H9 (cell line): ENCODE measurements around the gene CPNE7. TPM values are rescaled to one million over a fixed set of nuclear protein-coding genes. Genes with fewer than 3 reads are reported as not detected.

Experiments used
- DNase-seq: peaks from one replicate; pipeline ENCODE4 v3.0.0-alpha.2; 2017
- H2AFZ ChIP-seq: one replicate; pipeline ENCODE4 v1.6.1; 2013; ENCODE audit warnings: mild to moderate bottlenecking, low read length, control low read depth, moderate library complexity
- H2AK5ac ChIP-seq: 2 replicates; pipeline ENCODE4 v1.6.1; 2013; ENCODE audit warnings: low read length, control low read depth, mixed read lengths; ENCODE audit not compliant: insufficient read length
- H2BK120ac ChIP-seq: one replicate; pipeline ENCODE4 v1.6.1; 2013; ENCODE audit warnings: low read depth, mild to moderate bottlenecking, low read length, control low read depth, inconsistent platforms; ENCODE audit not compliant: poor library complexity, severe bottlenecking
- H2BK12ac ChIP-seq: 2 replicates; pipeline ENCODE4 v1.6.1; 2013; ENCODE audit warnings: low read length, control low read depth, mixed read lengths, low read depth; ENCODE audit not compliant: insufficient read length
- H2BK15ac ChIP-seq: 2 replicates; pipeline ENCODE4 v1.6.1; 2013; ENCODE audit warnings: low read depth, low read length, control low read depth
- H2BK20ac ChIP-seq: one replicate; pipeline ENCODE4 v1.6.1; 2013; ENCODE audit warnings: low read depth, mild to moderate bottlenecking, low read length, control low read depth, inconsistent platforms; ENCODE audit not compliant: poor library complexity, severe bottlenecking
- H2BK5ac ChIP-seq: 2 replicates; pipeline ENCODE4 v1.6.1; 2013; ENCODE audit warnings: low read length, control low read depth, mixed read lengths; ENCODE audit not compliant: insufficient read length
- H3K14ac ChIP-seq: 2 replicates; pipeline ENCODE4 v1.6.1; 2013; ENCODE audit warnings: low read length, control low read depth; ENCODE audit not compliant: insufficient read depth
- H3K18ac ChIP-seq: 2 replicates; pipeline ENCODE4 v1.6.1; 2013; ENCODE audit warnings: low read depth, mild to moderate bottlenecking, mixed read lengths, low read length, control low read depth; ENCODE audit not compliant: insufficient read length
- H3K23ac ChIP-seq: 2 replicates; pipeline ENCODE4 v1.6.1; 2013; ENCODE audit warnings: low read length, control low read depth, mixed read lengths, low read depth; ENCODE audit not compliant: insufficient read length
- H3K23me2 ChIP-seq: 2 replicates; pipeline ENCODE4 v1.6.1; 2013; ENCODE audit warnings: low read depth, mild to moderate bottlenecking, mixed read lengths, low read length, control low read depth; ENCODE audit not compliant: insufficient read length, poor library complexity, severe bottlenecking
- H3K27ac ChIP-seq: 2 replicates; pipeline ENCODE4 v1.5.1; 2013; ENCODE audit warnings: low read length, control low read depth, mixed read lengths, low read depth; ENCODE audit not compliant: insufficient read length
- H3K27me3 ChIP-seq: 2 replicates; pipeline ENCODE4 v1.6.1; 2013; ENCODE audit warnings: low read length, control low read depth, inconsistent platforms; ENCODE audit not compliant: insufficient read depth
- H3K4ac ChIP-seq: 2 replicates; pipeline ENCODE4 v1.6.1; 2013; ENCODE audit warnings: low read depth, mild to moderate bottlenecking, control low read depth, inconsistent platforms, low read length, moderate library complexity
- H3K4me1 ChIP-seq: 2 replicates; pipeline ENCODE4 v1.6.1; 2013; ENCODE audit warnings: low read length, control low read depth, inconsistent platforms; ENCODE audit not compliant: insufficient read depth
- H3K4me2 ChIP-seq: 2 replicates; pipeline ENCODE4 v1.6.1; 2013; ENCODE audit warnings: low read length, control low read depth, mixed read lengths; ENCODE audit not compliant: insufficient read length, insufficient read depth
- H3K56ac ChIP-seq: 2 replicates; pipeline ENCODE4 v1.6.1; 2013; ENCODE audit warnings: low read depth, mild to moderate bottlenecking, mixed read lengths, low read length, control low read depth; ENCODE audit not compliant: insufficient read length
- H3K79me1 ChIP-seq: 2 replicates; pipeline ENCODE4 v1.6.1; 2013; ENCODE audit warnings: low read depth, mild to moderate bottlenecking, moderate library complexity, low read length, control low read depth, inconsistent platforms; ENCODE audit not compliant: insufficient read depth, poor library complexity, severe bottlenecking
- H3K79me2 ChIP-seq: 2 replicates; pipeline ENCODE4 v1.6.1; 2013; ENCODE audit warnings: low read length, control low read depth, inconsistent platforms; ENCODE audit not compliant: insufficient read depth
- H3K9ac ChIP-seq: 2 replicates; pipeline ENCODE4 v1.6.1; 2013; ENCODE audit warnings: low read length, control low read depth, mixed read lengths; ENCODE audit not compliant: insufficient read length; ENCODE audit errors: extremely low read depth
- H3K9me3 ChIP-seq: one replicate; pipeline ENCODE4 v1.6.1; 2013; ENCODE audit warnings: low read depth, low read length, inconsistent platforms; ENCODE audit not compliant: control insufficient read depth
- H3T11ph ChIP-seq: one replicate; pipeline ENCODE4 v1.6.1; 2013; ENCODE audit warnings: mild to moderate bottlenecking, low read length, control low read depth, inconsistent platforms
- H4K20me1 ChIP-seq: one replicate; pipeline ENCODE4 v1.6.1; 2013; ENCODE audit not compliant: control insufficient read depth, insufficient read length, insufficient read depth
- H4K5ac ChIP-seq: 2 replicates; pipeline ENCODE4 v1.6.1; 2013; ENCODE audit warnings: low read depth, mild to moderate bottlenecking, mixed read lengths, low read length, control low read depth; ENCODE audit not compliant: insufficient read length
- H4K8ac ChIP-seq: replicated peaks from 2 replicates; pipeline ENCODE4 v1.6.1; 2013; ENCODE audit warnings: low read length, control low read depth, mixed read lengths, low read depth; ENCODE audit not compliant: insufficient read length
- H4K91ac ChIP-seq: 2 replicates; pipeline ENCODE4 v1.6.1; 2013; ENCODE audit warnings: low read depth, mild to moderate bottlenecking, moderate library complexity, mixed read lengths, low read length, control low read depth; ENCODE audit not compliant: insufficient read length
- H3K27ac Mint-ChIP-seq, 3 experiments: 2 replicates in 2 of 3; 3 replicates in 1 of 3; pipeline ENCODE4 v1.8.0; 2020 to 2021; ENCODE audit warnings: mixed read lengths in 3 of 3, mild to moderate bottlenecking in 1 of 3, moderate library complexity in 1 of 3
- H3K27me3 Mint-ChIP-seq: 2 replicates; pipeline ENCODE4 v1.8.0; 2021; ENCODE audit warnings: low read depth, mild to moderate bottlenecking, moderate library complexity, mixed read lengths
- H3K36me3 Mint-ChIP-seq, 3 experiments: 2 replicates in 2 of 3; 3 replicates in 1 of 3; pipeline ENCODE4 v1.8.0; 2020 to 2021; ENCODE audit warnings: low read depth in 3 of 3, mixed read lengths in 3 of 3; ENCODE audit not compliant: insufficient read depth in 1 of 3
- H3K4me1 Mint-ChIP-seq, 2 experiments: 2 replicates each; pipeline ENCODE4 v1.8.0; 2020; ENCODE audit warnings: mixed read lengths in 2 of 2
- H3K4me3 Mint-ChIP-seq, 2 experiments: 2 replicates in 1 of 2; 3 replicates in 1 of 2; pipeline ENCODE4 v1.8.0; 2020 to 2021; ENCODE audit warnings: mild to moderate bottlenecking in 2 of 2, mixed read lengths in 2 of 2, moderate library complexity in 1 of 2
- H3K9me3 Mint-ChIP-seq, 2 experiments: 2 replicates in 1 of 2; 3 replicates in 1 of 2; pipeline ENCODE4 v1.8.0; 2020; ENCODE audit warnings: mild to moderate bottlenecking in 2 of 2, mixed read lengths in 2 of 2, moderate library complexity in 1 of 2
- CTCF ChIP-seq: fragments of 200-600 bp; sonication (generic); conservative IDR thresholded peaks from 3 replicates; pipeline ENCODE4 v1.8.0; 2021; ENCODE audit warnings: antibody characterized with exemption, mild to moderate bottlenecking
- WGBS: extraction: QIAGEN DNeasy Blood & Tissue Kit; methylation state at CpG from one replicate; pipeline ENCODE4 v1.1.7; 2013; ENCODE audit warnings: missing lambda C conversion rate, low lambda C conversion rate, mixed read lengths; ENCODE audit not compliant: insufficient read length; ENCODE audit errors: extremely low coverage; 5-methylcytosine and 5-hydroxymethylcytosine counted together
- total RNA-seq: library from RNA; stranded (reverse); gene quantifications from 2 replicates; pipeline ENCODE4 v1.2.1, GENCODE V29; 2021

Gene CPNE7
- total RNA-seq, 1 experiment from 2014 or later: 23.4 TPM

GRCh38 chr16:89588413-89589109, 13.0 kb downstream of the CPNE7 start:
- Histone ChIP-seq H3K4ac (no peak overlapping the region), H3K9ac (no peak overlapping the region), H2AFZ (no peak overlapping the region), H4K5ac (no peak overlapping the region), H3K4me1 (no peaks in the 10 kb centered on the region), H2BK12ac (no peak overlapping the region), H3K14ac (no peak overlapping the region), H4K8ac (no peak overlapping the region), H3K9me3 (no peaks in the 10 kb centered on the region), H2BK120ac (no peak overlapping the region), H2BK15ac (no peak overlapping the region), H4K20me1 (no peaks in the 10 kb centered on the region), H3K4me2 (no peak overlapping the region), H3K18ac (no peak overlapping the region), H2BK5ac (no peak overlapping the region), H3K27me3 (no peaks in the 10 kb centered on the region), H3K23ac (no peak overlapping the region), H3K79me2 (no peaks in the 10 kb centered on the region), H2AK5ac (no peak overlapping the region), H3T11ph (no peak overlapping the region), H3K79me1 (no peaks in the 10 kb centered on the region), H3K27ac (no peak overlapping the region), H4K91ac (no peak overlapping the region), H3K23me2 (no peaks in the 10 kb centered on the region), H3K56ac (no peak overlapping the region), H2BK20ac (no peak overlapping the region)
- no peaks in the 10 kb centered on the region; the same call in 1 of the 2 replicates for H3K27me3 Mint-ChIP-seq
- DNase-seq: no peak
- peaks cover 0 to 12% (median 6%) of the 10 kb centered on the region in 3 experiments; a peak in 5 of 7 replicates for H3K36me3 Mint-ChIP-seq
- peaks cover 3 to 5% of the 10 kb centered on the region in 2 experiments; a peak in 4 of 5 replicates for H3K9me3 Mint-ChIP-seq
- TF ChIP-seq CTCF: no peak
- no peaks in the 10 kb centered on the region for H3K4me1 Mint-ChIP-seq
- H3K27ac Mint-ChIP-seq: no peak overlapping the region
- WGBS: no CpG with 5 or more reads among the region's 26 CpGs
- H3K4me3 Mint-ChIP-seq: no peak overlapping the region
